Smooth muscle cell (in vitro differentiated cells): Measurements from ENCODE around the gene DDR1. TPM values are rescaled to one million over a fixed set of nuclear protein-coding genes. Genes with fewer than 3 reads are reported as not detected.
A peak's percentile ranks its signal among the peaks of the same experiment; 100 is the strongest.

ENCODE experiments used
- DNase-seq: peaks from one replicate; lab custom pipeline; 2025; ENCODE audit not compliant: unreplicated experiment; lab: John Stamatoyannopoulos, UW
- H2AFZ ChIP-seq: fragments of 200-600 bp; sonication (generic); 2 replicates; pipeline ENCODE4 v1.6.0; 2016; ENCODE audit warnings: antibody characterized with exemption, low read depth, mild to moderate bottlenecking
- H3F3A ChIP-seq: fragments of 200-600 bp; sonication (generic); 2 replicates; pipeline ENCODE4 v1.6.0; 2017; ENCODE audit warnings: antibody characterized with exemption, low read depth
- H3K27ac ChIP-seq: fragments of 200-600 bp; sonication (generic); 2 replicates; pipeline ENCODE4 v1.5.1; 2016; ENCODE audit warnings: low read depth, mild to moderate bottlenecking
- H3K27me3 ChIP-seq: fragments of 200-600 bp; sonication (generic); 2 replicates; pipeline ENCODE4 v1.6.1; 2016; ENCODE audit warnings: low read depth, mild to moderate bottlenecking
- H3K36me3 ChIP-seq: fragments of 200-600 bp; sonication (generic); 2 replicates; pipeline ENCODE4 v1.5.1; 2016; ENCODE audit warnings: low read depth
- H3K4me1 ChIP-seq: fragments of 200-600 bp; sonication (generic); 2 replicates; pipeline ENCODE4 v1.5.1; 2016; ENCODE audit warnings: low read depth
- H3K4me2 ChIP-seq: fragments of 200-600 bp; sonication (generic); 2 replicates; pipeline ENCODE4 v1.6.0; 2016; ENCODE audit warnings: mild to moderate bottlenecking
- H3K4me3 ChIP-seq: fragments of 200-600 bp; sonication (generic); 2 replicates; pipeline ENCODE4 v1.5.1; 2016; ENCODE audit warnings: mild to moderate bottlenecking
- H3K79me2 ChIP-seq: fragments of 200-600 bp; sonication (generic); 2 replicates; pipeline ENCODE4 v1.6.0; 2016; ENCODE audit warnings: low read depth, mild to moderate bottlenecking
- H3K9ac ChIP-seq: fragments of 200-600 bp; sonication (generic); 2 replicates; pipeline ENCODE4 v1.6.0; 2016; ENCODE audit warnings: low read depth
- H3K9me3 ChIP-seq: fragments of 200-600 bp; sonication (generic); replicated peaks from 2 replicates; pipeline ENCODE4 v1.5.1; 2016; ENCODE audit warnings: low read depth
- H4K20me1 ChIP-seq: fragments of 200-600 bp; sonication (generic); 2 replicates; pipeline ENCODE4 v1.6.0; 2016; ENCODE audit warnings: low read depth
- WGBS: methylation state at CpG from one replicate; pipeline ENCODE4 v1.1.7; 2016; ENCODE audit warnings: low lambda C conversion rate; 5-methylcytosine and 5-hydroxymethylcytosine counted together
- polyA plus RNA-seq: library from polyadenylated mRNA; unstranded; fragments of >200 nt; fragmentation: Nextera tagmentation; extraction: Ambion mirVana; gene quantifications from 2 replicates; pipeline ENCODE4 v1.2.1, GENCODE V29; 2016
- total RNA-seq: library from RNA; depleted of rRNA; stranded (reverse); fragments of >200 nt; gene quantifications from 2 replicates; pipeline ENCODE4 v1.2.3, GENCODE V29; 2014
- TF ChIP-seq, protein P1 (sequence below): fragments of 200-600 bp; sonication (generic); IDR thresholded peaks from 2 replicates; pipeline ENCODE4 v1.5.1; 2017; ENCODE audit warnings: borderline replicate concordance, mild to moderate bottlenecking, antibody characterized with exemption; ENCODE audit not compliant: insufficient read depth, poor library complexity, severe bottlenecking

Gene DDR1
- total and polyA plus RNA-seq, 2 experiments from 2014 or later: 23.8 to 82.6 TPM

DNA sequence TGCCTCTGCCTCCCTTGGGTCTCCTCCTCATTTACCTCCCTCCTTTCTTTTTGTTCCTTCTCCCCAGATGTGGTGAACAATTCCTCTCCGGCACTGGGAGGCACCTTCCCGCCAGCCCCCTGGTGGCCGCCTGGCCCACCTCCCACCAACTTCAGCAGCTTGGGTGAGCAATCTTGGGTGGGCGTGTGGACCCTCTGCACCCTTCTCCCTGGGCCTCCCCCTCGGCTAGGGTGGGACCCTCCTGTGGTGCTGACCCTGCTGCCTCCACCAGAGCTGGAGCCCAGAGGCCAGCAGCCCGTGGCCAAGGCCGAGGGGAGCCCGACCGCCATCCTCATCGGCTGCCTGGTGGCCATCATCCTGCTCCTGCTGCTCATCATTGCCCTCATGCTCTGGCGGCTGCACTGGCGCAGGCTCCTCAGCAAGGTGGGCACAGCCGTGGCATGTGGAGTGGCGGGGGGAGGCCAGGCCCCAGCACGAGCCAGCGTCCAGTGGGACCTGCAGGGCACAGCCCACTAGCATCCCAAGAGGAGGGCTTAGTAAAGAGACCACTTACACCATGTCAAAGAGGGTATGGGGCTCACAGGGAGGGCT is 8.8 kb downstream of the DDR1 start:
- Histone ChIP-seq H3K4me1 (peaks cover 5% of the 10 kb centered on the region), H3K27me3 (no peaks in the 10 kb centered on the region), H3F3A (no peaks in the 10 kb centered on the region), H3K27ac (no peak overlapping the region), H3K9me3 (no peaks in the 10 kb centered on the region), H3K4me2 (no peak overlapping the region), H3K9ac (no peak overlapping the region), H3K36me3 (no peaks in the 10 kb centered on the region), H2AFZ (no peak overlapping the region), H3K79me2 (peaks cover 11% of the 10 kb centered on the region), H3K4me3 (no peak overlapping the region), H4K20me1 (peaks cover 40% of the 10 kb centered on the region)
- no peak for DNase-seq
- TF ChIP-seq, protein P1, sequence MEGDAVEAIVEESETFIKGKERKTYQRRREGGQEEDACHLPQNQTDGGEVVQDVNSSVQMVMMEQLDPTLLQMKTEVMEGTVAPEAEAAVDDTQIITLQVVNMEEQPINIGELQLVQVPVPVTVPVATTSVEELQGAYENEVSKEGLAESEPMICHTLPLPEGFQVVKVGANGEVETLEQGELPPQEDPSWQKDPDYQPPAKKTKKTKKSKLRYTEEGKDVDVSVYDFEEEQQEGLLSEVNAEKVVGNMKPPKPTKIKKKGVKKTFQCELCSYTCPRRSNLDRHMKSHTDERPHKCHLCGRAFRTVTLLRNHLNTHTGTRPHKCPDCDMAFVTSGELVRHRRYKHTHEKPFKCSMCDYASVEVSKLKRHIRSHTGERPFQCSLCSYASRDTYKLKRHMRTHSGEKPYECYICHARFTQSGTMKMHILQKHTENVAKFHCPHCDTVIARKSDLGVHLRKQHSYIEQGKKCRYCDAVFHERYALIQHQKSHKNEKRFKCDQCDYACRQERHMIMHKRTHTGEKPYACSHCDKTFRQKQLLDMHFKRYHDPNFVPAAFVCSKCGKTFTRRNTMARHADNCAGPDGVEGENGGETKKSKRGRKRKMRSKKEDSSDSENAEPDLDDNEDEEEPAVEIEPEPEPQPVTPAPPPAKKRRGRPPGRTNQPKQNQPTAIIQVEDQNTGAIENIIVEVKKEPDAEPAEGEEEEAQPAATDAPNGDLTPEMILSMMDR: peak; percentile 25
- WGBS: 90% methylated on average over 16 of the region's 16 CpGs

DNA sequence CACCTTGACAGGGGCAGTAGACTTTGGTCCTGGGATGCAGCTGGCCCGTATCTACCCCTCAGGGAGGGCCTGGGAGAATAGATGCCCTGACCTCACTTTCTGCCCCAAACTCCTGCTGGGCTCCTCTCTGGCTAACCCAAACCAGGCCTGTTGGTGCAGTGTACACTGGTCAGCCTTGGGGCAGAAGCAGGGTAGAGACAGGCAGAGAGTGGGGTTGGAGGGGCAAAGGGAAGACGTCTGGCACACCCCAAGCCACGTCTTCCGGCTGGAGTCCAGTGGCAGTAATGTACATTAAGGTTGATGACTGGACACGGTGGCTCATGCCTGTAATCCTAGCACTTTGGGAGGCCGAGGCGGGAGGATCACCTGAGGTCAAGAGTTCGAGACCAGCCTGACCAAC is 9.3 kb downstream of the DDR1 start:
- 97% methylated on average over 8 of the region's 8 CpGs for WGBS

DNA sequence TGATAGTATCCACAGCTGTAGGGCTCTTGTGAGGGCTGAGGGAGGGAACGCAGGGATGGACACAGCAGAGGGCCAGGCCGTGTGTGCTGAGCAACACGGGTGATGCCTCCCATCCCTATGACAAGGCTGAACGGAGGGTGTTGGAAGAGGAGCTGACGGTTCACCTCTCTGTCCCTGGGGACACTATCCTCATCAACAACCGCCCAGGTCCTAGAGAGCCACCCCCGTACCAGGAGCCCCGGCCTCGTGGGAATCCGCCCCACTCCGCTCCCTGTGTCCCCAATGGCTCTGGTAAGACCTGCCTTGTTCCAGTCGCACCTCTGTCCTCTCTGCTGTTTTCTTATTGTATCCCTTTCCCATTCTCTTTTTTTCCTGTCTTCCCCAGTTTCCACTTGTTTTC is 10.1 kb downstream of the DDR1 start:
- TF ChIP-seq, protein P1: no peak
- Histone ChIP-seq H3K79me2 (no peaks in the 10 kb centered on the region), H3K27me3 (no peaks in the 10 kb centered on the region)

More for the DNA sequence above, 9.3 kb downstream of the DDR1 start:
- H3K27me3 ChIP-seq: no peaks in the 10 kb centered on the region
- no peak overlapping the region for H2AFZ ChIP-seq
- H3K9me3 ChIP-seq: no peaks in the 10 kb centered on the region
- no peak overlapping the region for H3K4me2 ChIP-seq
- TF ChIP-seq, protein P1: no peak
- H3K79me2 ChIP-seq: peaks cover 5% of the 10 kb centered on the region
- peaks cover 34% of the 10 kb centered on the region for H4K20me1 ChIP-seq
- H3K36me3 ChIP-seq: no peaks in the 10 kb centered on the region
- no peak for DNase-seq
- no peak overlapping the region for H3K9ac ChIP-seq
- no peaks in the 10 kb centered on the region for H3K4me1 ChIP-seq
- no peak overlapping the region for H3K27ac ChIP-seq
- no peaks in the 10 kb centered on the region for H3F3A ChIP-seq
- H3K4me3 ChIP-seq: no peak overlapping the region

DNA sequence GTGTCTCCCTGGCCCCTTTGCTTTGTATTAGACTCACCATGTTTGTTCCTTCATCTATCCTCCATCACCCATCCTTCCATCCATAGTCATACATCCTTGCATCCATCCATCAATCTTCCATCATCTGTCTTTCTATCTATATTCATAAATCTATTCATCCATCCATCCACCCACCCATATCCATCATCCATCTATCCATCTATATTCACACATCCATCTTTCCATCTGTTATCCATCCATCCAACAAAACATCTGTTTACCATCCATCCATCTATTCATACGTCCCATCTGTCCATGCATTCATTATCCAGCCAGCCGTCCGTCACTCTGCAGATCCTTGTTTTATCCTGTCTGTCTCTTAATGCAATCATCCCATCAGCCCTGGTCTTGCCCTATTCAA is 10.6 kb downstream of the DDR1 start:
- WGBS: 94% methylated on average over 3 of the region's 3 CpGs

More for the DNA sequence above, 10.1 kb downstream of the DDR1 start:
- no peaks in the 10 kb centered on the region for H3K4me1 ChIP-seq
- H3K27ac ChIP-seq: no peak overlapping the region
- H3K9me3 ChIP-seq: no peaks in the 10 kb centered on the region
- H3K4me2 ChIP-seq: no peak overlapping the region
- no peak overlapping the region for H3K4me3 ChIP-seq
- H2AFZ ChIP-seq: no peak overlapping the region
- WGBS: 88% methylated on average over 12 of the region's 12 CpGs
- H3K36me3 ChIP-seq: no peaks in the 10 kb centered on the region
- peaks cover 29% of the 10 kb centered on the region for H4K20me1 ChIP-seq
- H3K9ac ChIP-seq: no peak overlapping the region
- DNase-seq: no peak
- no peaks in the 10 kb centered on the region for H3F3A ChIP-seq

More for the DNA sequence above, 10.6 kb downstream of the DDR1 start:
- Histone ChIP-seq H3K36me3 (no peaks in the 10 kb centered on the region), H3K9me3 (no peaks in the 10 kb centered on the region), H3K4me3 (no peak overlapping the region), H3K27ac (no peak overlapping the region), H3K4me2 (no peak overlapping the region), H3K9ac (no peak overlapping the region), H4K20me1 (peaks cover 24% of the 10 kb centered on the region), H3K27me3 (no peaks in the 10 kb centered on the region), H3K4me1 (no peaks in the 10 kb centered on the region), H3F3A (no peaks in the 10 kb centered on the region), H3K79me2 (no peaks in the 10 kb centered on the region), H2AFZ (no peak overlapping the region)
- no peak for DNase-seq
- TF ChIP-seq, protein P1: no peak
